LoVo (cell line): Measurements from ENCODE around the gene DOCK10.

Experiments
- DNase-seq: peaks from one replicate; pipeline ENCODE4 v3.0.0-alpha.2; 2016; ENCODE audit warnings: low spot score

Gene DOCK10

GRCh38 chr2:224775647-224776046 is 266.6 kb downstream of the DOCK10 start:
- no peak for DNase-seq

DNA sequence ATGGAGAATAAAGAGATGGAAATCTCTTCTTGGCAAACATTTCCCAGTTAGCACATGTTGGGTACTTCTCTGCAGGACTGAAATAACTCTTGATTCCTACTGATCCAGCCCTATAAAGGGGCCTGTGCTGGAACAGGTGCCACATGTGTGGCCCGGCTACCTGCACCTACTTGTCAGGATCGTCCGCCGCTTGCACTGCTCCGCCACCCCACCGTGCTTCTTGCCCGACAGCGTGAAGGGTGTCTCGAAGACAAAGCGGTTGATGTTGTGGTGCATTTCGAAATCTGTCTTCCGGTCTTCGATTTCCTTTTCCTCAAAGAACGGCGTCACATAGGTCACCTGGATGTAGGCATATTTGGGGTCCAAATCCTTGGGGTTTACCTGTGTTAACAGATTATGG is 267.5 kb downstream of the DOCK10 start:
- no peak for DNase-seq

DNA sequence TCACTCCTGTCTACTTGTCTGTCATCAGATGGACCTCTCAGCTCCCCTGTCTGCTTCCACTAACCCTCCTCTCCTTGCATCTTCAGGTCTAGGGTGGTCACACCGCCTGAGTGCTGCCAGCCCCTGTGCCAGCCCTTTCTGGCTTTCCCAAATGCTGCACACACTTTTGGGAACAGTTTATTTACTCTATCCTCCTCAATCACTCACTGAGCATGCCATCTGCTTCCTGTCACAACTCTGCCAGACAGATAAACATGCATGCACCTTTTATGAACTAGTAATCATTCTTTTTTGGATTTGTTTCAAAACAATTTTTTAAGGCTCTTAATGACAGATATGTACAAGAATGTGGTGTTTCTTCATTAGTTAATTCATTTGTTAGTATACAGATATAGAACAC is 269.8 kb downstream of the DOCK10 start:
- DNase-seq, result no peak

GRCh38 chr2:224769489-224769888 is 272.8 kb downstream of the DOCK10 start:
- no peak for DNase-seq

GRCh38 chr2:224764565-224765236 is 277.6 kb downstream of the DOCK10 start:
- DNase-seq, result no peak

- DNase-seq, result no peak
These were observed 284.2 kb downstream of the DOCK10 start for GRCh38 chr2:224757934-224758548.

- DNase-seq, result no peak
These were observed 288.3 kb downstream of the DOCK10 start for GRCh38 chr2:224753743-224754540.

DNA sequence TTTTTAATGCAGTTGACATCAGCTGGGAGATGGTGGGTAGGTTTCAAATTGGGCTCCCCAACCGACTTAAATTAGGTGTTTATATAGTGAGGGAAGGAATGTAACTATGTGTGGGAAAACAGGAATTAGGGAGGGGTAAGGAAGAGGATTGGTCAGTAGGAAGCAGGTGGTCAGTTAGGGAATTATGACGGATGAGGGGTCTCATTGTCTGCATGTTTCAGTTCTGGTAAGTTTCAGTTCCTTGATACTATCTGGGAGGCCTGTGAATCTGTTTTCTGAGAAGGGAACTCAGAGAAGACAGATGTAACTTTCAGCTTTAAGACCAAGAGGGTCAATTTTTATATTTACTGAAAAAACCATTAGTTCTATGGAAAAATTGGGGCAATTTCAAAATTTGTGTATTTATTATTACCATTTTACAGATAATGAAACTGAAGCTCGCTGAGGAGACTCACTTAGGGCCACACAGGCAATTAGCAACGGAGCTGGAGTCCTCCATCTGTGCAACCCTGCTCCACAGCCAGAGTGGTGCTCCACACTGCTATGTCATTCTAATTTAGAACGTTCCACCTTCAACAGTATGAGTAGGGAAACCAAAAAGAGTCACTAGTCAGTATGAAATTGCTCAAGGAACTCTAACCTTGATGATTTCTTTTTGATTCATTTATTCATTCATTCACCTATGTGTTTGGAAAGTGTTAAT is 290.1 kb downstream of the DOCK10 start:
- no peak for DNase-seq

- no peak for DNase-seq
These were observed 293.1 kb downstream of the DOCK10 start for GRCh38 chr2:224749136-224749535.

DNA sequence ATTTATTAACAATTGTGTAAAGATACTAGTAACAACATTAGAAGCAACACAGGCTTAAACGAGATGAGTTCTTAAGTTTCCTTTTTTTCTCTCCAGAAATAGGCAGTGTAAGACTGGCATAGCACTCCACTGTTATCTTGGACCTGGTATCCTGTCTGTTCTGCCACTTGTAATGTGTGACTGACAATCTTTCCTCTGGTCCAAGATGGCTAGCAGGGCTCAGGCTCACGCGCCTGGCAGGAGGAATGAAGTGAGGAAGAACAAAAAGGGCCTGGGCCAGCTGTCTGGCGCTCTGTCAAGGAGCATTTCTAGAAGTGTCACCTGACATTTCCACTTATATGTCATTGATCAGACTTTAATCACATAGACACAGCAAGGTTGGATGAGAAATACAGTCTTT is 294.5 kb downstream of the DOCK10 start:
- no peak for DNase-seq

GRCh38 chr2:224736227-224736626 is 306.0 kb downstream of the DOCK10 start:
- DNase-seq, result no peak

DNA sequence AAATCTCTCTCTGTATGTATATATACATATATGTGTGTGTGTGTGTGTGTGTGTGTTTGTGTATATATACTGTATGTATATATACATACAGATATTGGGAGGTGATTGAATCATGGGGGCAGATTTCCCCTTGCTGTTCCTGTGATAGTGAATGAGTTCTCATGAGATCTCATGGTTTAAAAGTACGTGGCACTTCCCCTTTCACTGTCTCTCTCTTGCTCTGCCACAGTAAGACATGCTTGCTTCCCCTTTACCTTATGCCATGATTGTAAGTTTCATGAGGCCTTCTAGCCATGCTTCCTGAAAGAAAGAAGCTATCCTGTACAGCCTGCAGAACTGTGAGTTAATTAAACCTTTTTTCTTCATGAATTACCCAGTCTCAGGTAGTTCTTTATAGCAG is 307.3 kb downstream of the DOCK10 start:
- DNase-seq, result no peak

GRCh38 chr2:224731665-224732064 is 310.6 kb downstream of the DOCK10 start:
- no peak for DNase-seq

GRCh38 chr2:224729435-224729834 is 312.8 kb downstream of the DOCK10 start:
- DNase-seq, result no peak

DNA sequence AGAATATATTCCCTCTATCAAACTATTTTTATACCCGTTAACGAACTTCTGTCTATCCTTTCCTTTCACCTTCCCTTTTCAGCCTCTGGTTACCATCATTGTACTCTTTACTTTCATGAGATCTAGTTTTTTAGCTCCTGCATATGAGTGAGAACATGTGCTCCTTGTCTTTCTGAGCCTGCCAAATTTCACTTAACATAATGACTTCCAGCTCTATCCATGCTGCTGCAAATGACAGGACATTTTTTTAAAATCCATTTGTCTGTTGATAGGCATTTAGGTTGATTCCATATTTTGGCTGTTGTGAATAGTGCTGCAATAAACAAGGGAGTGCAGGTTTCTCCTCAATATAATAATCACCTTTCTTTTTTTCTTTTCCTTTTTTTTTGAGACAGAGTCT is 317.9 kb downstream of the DOCK10 start:
- DNase-seq, result no peak

DNA sequence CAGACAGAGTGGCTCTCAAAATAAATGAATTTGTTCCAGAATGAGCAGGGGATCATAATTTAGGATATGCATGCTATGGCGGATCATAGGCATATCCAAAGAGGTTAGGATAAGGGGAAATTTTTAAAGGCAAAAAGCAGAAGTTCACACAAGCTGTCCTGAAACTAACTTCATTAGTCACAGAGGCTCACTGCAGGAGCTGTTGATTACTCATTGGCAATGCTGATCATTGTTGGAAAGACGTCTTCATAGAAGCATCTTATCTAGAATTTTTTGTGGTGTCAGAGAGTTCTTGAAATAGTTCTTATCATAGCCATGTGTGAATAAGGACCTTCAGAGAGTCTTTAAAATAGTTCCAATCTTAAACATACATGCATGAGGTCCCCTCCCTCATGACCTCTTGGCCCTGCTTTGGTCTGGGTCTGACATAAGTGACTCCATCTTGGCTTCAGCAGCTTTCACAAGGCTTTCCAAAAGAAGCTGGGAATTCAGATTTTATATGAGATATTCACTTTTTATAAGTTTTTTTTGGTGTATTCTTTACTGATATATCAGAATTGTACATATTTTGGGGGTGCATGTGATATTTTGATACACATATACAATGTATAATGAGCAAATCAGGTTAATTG is 318.6 kb downstream of the DOCK10 start:
- no peak for DNase-seq

- DNase-seq, result no peak
These were observed 319.5 kb downstream of the DOCK10 start for GRCh38 chr2:224722770-224723169.

- no peak for DNase-seq
These were observed 320.0 kb downstream of the DOCK10 start for GRCh38 chr2:224722250-224722649.

DNA sequence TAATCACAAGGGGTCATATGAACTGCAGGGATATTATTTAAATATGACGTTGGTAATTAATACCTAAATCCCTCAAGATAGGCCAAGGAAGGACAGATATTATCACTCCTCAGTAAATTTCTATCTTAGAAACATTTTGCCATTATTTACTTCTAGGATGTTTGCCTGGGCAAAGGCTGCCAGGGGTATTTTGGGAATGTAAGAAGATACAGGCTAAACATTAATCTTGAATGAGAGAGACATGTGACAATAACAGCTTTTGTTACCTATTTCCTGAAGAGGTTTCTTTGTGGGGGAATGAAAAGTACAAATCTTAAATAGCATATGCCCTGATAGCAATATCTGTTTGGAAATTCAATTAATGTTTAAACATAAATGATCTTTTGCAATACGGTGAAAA is 325.3 kb downstream of the DOCK10 start:
- no peak for DNase-seq

DNA sequence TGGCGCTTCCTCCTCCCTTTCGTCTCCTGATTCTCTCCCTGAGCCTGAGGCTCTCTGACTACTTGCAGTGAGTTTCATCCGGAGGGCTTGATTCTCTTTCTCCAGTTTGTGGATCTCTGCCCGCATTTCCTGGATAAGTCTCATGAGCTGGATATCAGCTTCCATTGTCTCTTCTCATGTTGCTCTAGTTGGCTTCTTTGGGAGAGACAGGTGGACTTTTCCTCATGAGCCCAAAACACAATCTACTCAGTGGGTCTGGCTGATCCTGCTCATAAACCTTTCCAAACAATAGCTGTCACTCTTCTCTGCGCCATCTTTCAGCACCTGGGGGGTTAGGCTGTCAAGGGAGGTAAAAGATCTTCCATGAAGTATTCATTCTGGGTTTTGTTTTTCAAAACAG is 326.1 kb downstream of the DOCK10 start, which contains the start of gene CCDC195:
Gene CCDC195 (minus strand): TSS at position 165 of the 400 bp plus-strand sequence. CDS start 0 bp downstream, at position 165.
- DNase-seq, result no peak
